PFSK-1 (cell line): ENCODE measurements around the gene TNRC6C.

ENCODE experiments used
- POLR2AphosphoS5 ChIP-seq: IDR thresholded peaks from 2 replicates; pipeline ENCODE4 v1.6.1; 2012; ENCODE audit warnings: low read depth, mild to moderate bottlenecking, control low read depth, low read length, moderate library complexity
- TAF1 ChIP-seq: IDR thresholded peaks from 2 replicates; pipeline ENCODE4 v1.6.1; 2012; ENCODE audit warnings: low read length, control low read depth, borderline replicate concordance; ENCODE audit not compliant: insufficient read depth
- TF ChIP-seq, protein P1 (sequence below), 2 experiments: IDR thresholded peaks; 2 replicates each; pipeline versions ENCODE4 v1.6.1 to v1.8.0; 2011 to 2012; ENCODE audit warnings: low read depth in 2 of 2, low read length in 2 of 2, control low read depth in 1 of 2, inconsistent platforms in 1 of 2, mild to moderate bottlenecking in 1 of 2, moderate library complexity in 1 of 2; ENCODE audit not compliant: insufficient read depth in 1 of 2

DNA sequence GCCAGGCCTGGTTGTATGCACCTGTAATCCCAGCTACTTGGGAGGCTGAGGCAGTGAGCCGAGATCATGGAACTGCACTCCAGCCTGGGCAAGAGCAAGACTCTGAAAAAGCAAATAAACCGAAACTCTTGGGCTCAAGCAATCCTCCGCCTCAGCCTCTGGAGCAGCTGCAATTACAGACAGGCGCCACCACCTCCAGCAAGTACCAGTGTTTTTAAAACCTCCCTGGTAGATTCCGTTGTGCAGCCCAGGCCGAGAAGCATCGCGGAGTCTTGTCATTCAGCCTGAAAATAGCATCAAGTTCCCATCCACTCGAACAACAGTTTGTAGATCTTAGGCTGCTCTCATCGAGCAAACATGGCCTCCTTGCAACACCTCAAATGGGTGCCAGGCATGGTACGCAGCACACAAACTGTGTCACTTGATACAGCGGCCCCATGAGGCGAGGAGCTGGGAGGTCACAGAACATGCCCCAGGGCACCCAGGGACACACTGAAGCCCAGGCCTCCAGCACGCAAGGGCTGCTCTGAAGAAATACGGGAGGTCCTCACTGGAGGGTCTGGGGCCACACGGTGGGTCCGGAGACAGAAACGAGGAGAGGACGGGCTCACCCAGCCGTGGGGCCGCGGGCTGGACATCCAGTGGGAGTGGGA is 152.0 kb downstream of the TNRC6C start:
- TF ChIP-seq, protein P1, sequence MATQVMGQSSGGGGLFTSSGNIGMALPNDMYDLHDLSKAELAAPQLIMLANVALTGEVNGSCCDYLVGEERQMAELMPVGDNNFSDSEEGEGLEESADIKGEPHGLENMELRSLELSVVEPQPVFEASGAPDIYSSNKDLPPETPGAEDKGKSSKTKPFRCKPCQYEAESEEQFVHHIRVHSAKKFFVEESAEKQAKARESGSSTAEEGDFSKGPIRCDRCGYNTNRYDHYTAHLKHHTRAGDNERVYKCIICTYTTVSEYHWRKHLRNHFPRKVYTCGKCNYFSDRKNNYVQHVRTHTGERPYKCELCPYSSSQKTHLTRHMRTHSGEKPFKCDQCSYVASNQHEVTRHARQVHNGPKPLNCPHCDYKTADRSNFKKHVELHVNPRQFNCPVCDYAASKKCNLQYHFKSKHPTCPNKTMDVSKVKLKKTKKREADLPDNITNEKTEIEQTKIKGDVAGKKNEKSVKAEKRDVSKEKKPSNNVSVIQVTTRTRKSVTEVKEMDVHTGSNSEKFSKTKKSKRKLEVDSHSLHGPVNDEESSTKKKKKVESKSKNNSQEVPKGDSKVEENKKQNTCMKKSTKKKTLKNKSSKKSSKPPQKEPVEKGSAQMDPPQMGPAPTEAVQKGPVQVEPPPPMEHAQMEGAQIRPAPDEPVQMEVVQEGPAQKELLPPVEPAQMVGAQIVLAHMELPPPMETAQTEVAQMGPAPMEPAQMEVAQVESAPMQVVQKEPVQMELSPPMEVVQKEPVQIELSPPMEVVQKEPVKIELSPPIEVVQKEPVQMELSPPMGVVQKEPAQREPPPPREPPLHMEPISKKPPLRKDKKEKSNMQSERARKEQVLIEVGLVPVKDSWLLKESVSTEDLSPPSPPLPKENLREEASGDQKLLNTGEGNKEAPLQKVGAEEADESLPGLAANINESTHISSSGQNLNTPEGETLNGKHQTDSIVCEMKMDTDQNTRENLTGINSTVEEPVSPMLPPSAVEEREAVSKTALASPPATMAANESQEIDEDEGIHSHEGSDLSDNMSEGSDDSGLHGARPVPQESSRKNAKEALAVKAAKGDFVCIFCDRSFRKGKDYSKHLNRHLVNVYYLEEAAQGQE (IDR thresholded peaks at IDR 0.05; ENCODE audit: insufficient read depth in 1 of 2, low read depth in 2 of 2, low read length in 2 of 2) = no peak
- no peak for TF ChIP-seq POLR2AphosphoS5
- no peak for TF ChIP-seq TAF1
